Measurements from ENCODE around the gene ZNF503.

GRCh38 chr10:75386128-75386527 lies 15.4 kb downstream of the ZNF503 start:
- TF ChIP-seq, protein P1, sequence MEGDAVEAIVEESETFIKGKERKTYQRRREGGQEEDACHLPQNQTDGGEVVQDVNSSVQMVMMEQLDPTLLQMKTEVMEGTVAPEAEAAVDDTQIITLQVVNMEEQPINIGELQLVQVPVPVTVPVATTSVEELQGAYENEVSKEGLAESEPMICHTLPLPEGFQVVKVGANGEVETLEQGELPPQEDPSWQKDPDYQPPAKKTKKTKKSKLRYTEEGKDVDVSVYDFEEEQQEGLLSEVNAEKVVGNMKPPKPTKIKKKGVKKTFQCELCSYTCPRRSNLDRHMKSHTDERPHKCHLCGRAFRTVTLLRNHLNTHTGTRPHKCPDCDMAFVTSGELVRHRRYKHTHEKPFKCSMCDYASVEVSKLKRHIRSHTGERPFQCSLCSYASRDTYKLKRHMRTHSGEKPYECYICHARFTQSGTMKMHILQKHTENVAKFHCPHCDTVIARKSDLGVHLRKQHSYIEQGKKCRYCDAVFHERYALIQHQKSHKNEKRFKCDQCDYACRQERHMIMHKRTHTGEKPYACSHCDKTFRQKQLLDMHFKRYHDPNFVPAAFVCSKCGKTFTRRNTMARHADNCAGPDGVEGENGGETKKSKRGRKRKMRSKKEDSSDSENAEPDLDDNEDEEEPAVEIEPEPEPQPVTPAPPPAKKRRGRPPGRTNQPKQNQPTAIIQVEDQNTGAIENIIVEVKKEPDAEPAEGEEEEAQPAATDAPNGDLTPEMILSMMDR (IDR thresholded peaks at IDR 0.05; ENCODE audit: low read depth, low read length): no peak
- TF ChIP-seq MAX (IDR thresholded peaks at IDR 0.05; ENCODE audit: low read depth, low read length) (no peak), POLR2A (IDR thresholded peaks at IDR 0.05; ENCODE audit: extremely low read depth, insufficient read length) (no peak), MYC (IDR thresholded peaks at IDR 0.05; ENCODE audit: low read depth, low read length) (no peak)

Data from NB4 (cell line).